ENCODE results near the gene PCDHGB3.

PCDHGB3 gene

DNA sequence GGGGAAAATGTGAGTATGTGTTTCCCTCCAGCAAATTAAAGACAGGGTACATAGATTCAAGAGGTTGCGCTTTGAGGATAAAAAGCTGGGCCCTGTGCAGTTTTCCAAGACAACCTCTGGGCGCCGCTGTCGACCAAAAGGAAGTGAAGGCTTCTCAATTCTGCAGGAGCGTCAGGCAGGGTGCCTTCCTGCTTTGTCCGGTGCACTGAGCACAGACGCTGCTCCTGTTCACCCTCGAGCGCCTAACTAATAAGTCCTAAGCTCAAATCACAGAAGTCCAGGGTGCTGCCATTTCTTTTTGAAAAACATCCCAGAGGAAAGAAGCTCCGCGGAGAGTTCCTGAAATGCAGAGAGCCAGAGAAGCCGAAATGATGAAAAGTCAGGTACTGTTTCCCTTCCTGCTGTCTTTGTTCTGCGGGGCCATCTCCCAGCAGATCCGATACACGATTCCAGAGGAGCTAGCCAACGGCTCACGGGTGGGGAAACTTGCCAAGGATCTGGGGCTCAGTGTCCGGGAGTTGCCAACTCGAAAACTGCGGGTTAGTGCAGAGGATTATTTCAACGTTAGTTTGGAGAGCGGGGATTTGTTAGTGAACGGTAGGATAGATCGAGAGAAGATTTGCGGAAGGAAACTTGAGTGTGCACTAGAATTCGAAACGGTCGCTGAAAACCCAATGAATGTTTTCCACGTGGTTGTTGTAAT lies 20.0 kb upstream of the PCDHGB3 start, which contains the start of gene PCDHGB1:
Gene PCDHGB1, plus strand, starts transcription at position 183 of the 703 bp plus-strand sequence. Its CDS starts 162 bp downstream, at position 345.
- H3K27me3 ChIP-seq, result no peaks in the 10 kb centered on the region
- H3K4me3 ChIP-seq (ENCODE audit: low read depth, low read length), result peak within 1 kb of the TSS; percentile 75
- no peaks in the 10 kb centered on the region for H3K4me1 ChIP-seq
- peaks cover 2% of the 10 kb centered on the region for H3K9me3 ChIP-seq
- peaks cover 17% of the 10 kb centered on the region for H3K36me3 ChIP-seq
- TF ChIP-seq, protein P1, sequence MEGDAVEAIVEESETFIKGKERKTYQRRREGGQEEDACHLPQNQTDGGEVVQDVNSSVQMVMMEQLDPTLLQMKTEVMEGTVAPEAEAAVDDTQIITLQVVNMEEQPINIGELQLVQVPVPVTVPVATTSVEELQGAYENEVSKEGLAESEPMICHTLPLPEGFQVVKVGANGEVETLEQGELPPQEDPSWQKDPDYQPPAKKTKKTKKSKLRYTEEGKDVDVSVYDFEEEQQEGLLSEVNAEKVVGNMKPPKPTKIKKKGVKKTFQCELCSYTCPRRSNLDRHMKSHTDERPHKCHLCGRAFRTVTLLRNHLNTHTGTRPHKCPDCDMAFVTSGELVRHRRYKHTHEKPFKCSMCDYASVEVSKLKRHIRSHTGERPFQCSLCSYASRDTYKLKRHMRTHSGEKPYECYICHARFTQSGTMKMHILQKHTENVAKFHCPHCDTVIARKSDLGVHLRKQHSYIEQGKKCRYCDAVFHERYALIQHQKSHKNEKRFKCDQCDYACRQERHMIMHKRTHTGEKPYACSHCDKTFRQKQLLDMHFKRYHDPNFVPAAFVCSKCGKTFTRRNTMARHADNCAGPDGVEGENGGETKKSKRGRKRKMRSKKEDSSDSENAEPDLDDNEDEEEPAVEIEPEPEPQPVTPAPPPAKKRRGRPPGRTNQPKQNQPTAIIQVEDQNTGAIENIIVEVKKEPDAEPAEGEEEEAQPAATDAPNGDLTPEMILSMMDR (IDR thresholded peaks at IDR 0.05; ENCODE audit: low read depth, low read length), result peak; percentile 73
- peak; percentile 82 for DNase-seq

DNA sequence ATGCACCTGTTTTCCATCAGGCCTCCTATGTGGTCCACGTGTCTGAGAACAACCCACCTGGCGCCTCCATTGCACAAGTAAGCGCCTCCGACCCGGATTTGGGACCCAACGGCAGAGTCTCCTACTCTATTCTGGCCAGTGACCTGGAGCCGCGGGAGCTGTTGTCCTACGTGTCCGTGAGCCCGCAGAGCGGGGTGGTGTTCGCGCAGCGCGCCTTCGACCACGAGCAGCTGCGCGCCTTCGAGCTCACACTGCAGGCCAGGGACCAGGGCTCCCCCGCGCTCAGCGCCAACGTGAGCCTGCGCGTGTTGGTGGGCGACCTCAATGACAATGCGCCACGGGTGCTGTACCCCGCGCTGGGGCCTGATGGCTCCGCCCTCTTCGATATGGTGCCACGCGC lies 18.5 kb upstream of the PCDHGB3 start:
- Histone ChIP-seq H3K27me3 (no peaks in the 10 kb centered on the region), H3K36me3 (peaks cover 32% of the 10 kb centered on the region), H3K4me1 (no peaks in the 10 kb centered on the region), H3K4me3 (ENCODE audit: low read depth, low read length) (no peak overlapping the region), H3K9me3 (peaks cover 9% of the 10 kb centered on the region)
- no peak for DNase-seq
- TF ChIP-seq, protein P1 (IDR thresholded peaks at IDR 0.05; ENCODE audit: low read depth, low read length), result no peak

DNA sequence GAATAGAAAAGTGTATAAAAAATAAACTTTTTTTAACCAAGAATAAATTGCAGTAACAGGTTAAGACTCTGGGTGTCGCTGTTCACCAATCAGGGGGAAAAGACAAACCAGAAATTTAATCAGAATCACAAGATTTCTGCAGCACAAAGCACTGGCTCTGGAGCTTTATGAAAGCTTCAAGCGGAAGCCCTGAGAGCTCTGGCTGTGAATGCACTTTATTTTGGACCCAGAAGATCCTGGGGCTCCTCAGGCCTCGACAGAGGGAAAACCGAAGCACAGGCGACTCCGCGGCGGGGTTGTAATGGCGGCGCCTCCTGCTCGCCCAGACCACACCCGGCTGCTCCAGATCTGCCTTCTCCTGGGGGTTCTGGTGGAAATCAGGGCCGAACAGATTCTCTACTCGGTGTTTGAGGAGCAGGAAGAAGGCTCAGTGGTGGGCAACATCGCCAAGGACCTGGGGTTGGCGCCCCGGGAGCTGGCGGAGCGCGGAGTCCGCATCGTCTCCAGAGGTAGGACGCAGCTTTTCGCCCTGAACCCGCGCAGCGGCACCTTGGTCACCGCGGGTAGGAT lies 15.1 kb upstream of the PCDHGB3 start, which contains the start of gene PCDHGA4:
Gene PCDHGA4, plus strand, starts transcription at position 122 of the 570 bp plus-strand sequence. Its CDS starts 87 bp downstream, at position 209.
- no peak for DNase-seq
- TF ChIP-seq, protein P1 (IDR thresholded peaks at IDR 0.05; ENCODE audit: low read depth, low read length), result peak; percentile 50
- Histone ChIP-seq H3K27me3 (no peaks in the 10 kb centered on the region), H3K9me3 (peaks cover 15% of the 10 kb centered on the region), H3K4me1 (no peaks in the 10 kb centered on the region), H3K4me3 (ENCODE audit: low read depth, low read length) (no peak within 1 kb of the TSS), H3K36me3 (peaks cover 44% of the 10 kb centered on the region)

DNA sequence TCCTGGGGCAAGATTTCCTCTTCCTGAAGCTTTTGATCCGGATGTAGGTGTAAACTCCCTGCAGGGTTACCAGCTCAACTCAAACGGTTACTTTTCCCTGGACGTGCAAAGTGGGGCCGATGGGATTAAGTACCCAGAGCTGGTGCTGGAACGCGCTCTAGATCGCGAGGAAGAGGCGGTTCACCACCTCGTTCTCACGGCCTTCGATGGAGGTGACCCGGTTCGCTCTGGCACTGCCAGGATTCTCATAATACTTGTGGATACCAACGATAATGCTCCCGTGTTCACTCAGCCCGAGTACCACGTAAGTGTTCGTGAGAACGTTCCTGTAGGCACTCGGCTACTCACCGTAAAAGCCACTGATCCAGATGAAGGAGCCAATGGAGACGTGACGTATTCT lies 14.4 kb upstream of the PCDHGB3 start:
- peaks cover 50% of the 10 kb centered on the region for H3K36me3 ChIP-seq
- TF ChIP-seq, protein P1 (IDR thresholded peaks at IDR 0.05; ENCODE audit: low read depth, low read length), result no peak
- H3K4me3 ChIP-seq (ENCODE audit: low read depth, low read length), result no peak overlapping the region
- DNase-seq, result no peak
- H3K9me3 ChIP-seq, result peaks cover 15% of the 10 kb centered on the region
- no peaks in the 10 kb centered on the region for H3K27me3 ChIP-seq
- no peaks in the 10 kb centered on the region for H3K4me1 ChIP-seq

DNA sequence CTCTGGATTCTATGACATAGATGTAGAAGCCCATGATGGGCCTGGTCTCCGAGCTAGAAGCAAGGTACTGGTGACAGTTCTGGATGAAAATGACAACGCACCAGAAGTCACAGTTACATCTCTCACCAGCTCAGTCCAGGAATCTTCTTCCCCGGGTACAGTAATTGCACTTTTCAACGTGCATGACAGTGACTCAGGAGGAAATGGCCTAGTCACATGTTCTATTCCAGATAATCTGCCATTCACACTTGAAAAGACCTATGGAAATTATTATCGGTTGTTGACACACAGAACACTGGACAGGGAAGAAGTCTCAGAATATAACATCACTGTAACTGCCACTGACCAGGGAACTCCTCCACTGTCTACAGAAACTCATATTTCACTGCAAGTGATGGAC lies 13.9 kb upstream of the PCDHGB3 start:
- TF ChIP-seq, protein P1 (IDR thresholded peaks at IDR 0.05; ENCODE audit: low read depth, low read length), result no peak
- H3K9me3 ChIP-seq, result peaks cover 15% of the 10 kb centered on the region
- no peaks in the 10 kb centered on the region for H3K27me3 ChIP-seq
- H3K36me3 ChIP-seq, result peaks cover 53% of the 10 kb centered on the region
- DNase-seq, result no peak
- H3K4me1 ChIP-seq, result no peaks in the 10 kb centered on the region
- H3K4me3 ChIP-seq (ENCODE audit: low read depth, low read length), result no peak overlapping the region

DNA sequence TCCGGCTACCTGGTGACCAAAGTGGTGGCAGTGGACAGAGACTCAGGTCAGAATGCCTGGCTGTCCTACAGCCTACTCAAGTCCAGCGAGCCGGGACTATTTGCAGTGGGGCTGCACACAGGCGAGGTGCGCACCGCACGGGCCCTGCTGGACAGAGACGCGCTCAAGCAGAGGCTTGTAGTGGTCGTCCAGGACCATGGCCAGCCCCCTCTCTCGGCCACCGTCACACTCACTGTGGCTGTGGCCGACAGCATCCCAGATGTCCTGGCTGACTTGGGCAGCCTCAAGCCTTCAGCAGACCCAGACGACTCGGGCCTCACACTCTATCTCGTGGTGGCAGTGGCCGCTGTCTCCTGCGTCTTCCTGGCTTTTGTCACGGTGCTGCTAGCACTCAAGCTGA lies 13.1 kb upstream of the PCDHGB3 start:
- H3K4me1 ChIP-seq, result no peaks in the 10 kb centered on the region
- no peak overlapping the region for H3K4me3 ChIP-seq (ENCODE audit: low read depth, low read length)
- H3K36me3 ChIP-seq, result peaks cover 51% of the 10 kb centered on the region
- no peak for DNase-seq
- no peaks in the 10 kb centered on the region for H3K27me3 ChIP-seq
- H3K9me3 ChIP-seq, result peaks cover 15% of the 10 kb centered on the region
- TF ChIP-seq, protein P1 (IDR thresholded peaks at IDR 0.05; ENCODE audit: low read depth, low read length), result no peak

All from BE2C (cell line).